HG02852 (cell line): ENCODE results near the gene RAD23A.
"Not testable (repeated sequence)": the region's sequence is repeated elsewhere in the genome, so short reads cannot be mapped to it uniquely, and the experiment has no call there.

ENCODE experiments used
- ATAC-seq: cut with Tn5 transposase; IDR thresholded peaks from one replicate; pipeline ENCODE4 v1.9.1; 2021; ENCODE audit warnings: mild to moderate bottlenecking, moderate library complexity; ENCODE audit not compliant: unreplicated experiment

The RAD23A gene

DNA sequence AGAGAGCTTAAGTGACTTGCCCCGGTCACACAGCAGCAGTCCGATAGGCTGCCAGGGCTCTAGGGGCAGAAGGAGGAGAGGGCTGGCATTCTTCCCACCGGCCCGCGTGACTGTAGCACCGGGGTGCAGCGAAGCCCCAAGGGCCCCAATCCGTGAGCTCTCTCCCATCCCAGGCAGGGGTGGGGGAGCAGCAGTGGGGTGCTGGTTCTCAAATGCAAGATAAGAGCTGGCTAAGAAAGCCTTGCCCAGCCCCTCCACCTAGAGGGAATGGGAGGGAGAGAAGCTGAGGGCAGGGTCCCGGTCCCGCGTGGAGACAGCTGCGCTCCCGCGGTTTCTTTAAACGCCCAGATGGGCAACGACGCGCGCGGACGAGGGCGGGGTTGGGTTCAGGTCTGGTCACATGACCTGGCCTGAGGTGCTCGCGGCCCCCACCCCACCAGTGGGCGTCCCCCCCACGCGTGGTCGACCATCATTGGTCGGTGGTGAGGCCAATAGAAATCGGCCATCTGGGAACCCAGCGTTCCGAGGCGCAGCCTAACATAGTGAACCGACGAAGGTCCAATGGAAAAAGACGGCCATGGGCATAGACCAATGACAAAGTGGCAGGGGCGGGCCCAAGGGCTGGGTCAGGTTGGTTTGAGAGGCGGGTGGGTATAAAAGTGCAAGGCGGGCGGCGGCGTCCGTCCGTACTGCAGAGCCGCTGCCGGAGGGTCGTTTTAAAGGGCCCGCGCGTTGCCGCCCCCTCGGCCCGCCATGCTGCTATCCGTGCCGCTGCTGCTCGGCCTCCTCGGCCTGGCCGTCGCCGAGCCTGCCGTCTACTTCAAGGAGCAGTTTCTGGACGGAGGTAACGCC, 7.5 kb upstream of the RAD23A start, which contains the start of gene CALR:
Gene CALR (plus strand): TSS at position 683 of the 852 bp plus-strand sequence. CDS start 71 bp downstream, at position 754.
- ATAC-seq: peak; percentile 79

DNA sequence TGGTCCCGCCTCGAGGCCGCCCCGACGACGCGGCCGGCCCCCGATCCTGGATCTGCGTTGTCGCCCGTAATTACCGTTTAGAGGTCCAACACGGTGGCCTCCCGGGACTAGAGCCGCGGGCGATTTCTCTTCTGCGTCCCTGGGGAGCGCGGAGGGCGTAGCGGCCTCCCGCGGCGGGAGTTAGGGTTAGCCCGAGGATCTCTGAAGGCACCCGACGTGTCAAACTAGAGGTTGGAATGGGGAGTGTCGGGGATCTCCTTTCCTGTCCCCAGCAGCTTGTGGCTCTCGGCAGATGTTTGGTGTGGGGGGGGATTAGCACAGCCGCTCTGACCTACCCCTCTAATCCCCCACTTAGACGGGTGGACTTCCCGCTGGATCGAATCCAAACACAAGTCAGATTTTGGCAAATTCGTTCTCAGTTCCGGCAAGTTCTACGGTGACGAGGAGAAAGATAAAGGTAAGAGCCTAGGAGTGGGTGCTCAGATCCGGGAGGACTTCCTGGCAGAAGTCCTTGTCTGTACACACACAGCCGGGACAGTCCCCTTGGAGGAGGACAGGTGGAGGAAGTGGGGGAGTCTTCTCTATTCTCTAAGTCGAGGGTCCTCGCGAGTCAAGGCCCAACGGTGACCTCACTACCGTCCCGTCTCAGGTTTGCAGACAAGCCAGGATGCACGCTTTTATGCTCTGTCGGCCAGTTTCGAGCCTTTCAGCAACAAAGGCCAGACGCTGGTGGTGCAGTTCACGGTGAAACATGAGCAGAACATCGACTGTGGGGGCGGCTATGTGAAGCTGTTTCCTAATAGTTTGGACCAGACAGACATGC, 6.7 kb upstream of the RAD23A start:
- ATAC-seq: no peak

DNA sequence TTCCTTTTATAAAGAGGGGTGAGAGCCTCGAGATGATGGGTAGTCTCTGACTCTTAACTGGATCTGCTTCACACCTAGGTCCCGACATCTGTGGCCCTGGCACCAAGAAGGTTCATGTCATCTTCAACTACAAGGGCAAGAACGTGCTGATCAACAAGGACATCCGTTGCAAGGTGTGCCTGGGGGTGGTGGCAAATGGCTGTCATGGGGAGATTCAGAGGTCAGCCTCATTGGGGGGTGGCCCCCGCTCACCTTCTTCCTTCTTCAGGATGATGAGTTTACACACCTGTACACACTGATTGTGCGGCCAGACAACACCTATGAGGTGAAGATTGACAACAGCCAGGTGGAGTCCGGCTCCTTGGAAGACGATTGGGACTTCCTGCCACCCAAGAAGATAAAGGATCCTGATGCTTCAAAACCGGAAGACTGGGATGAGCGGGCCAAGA, 5.7 kb upstream of the RAD23A start:
- no peak for ATAC-seq

DNA sequence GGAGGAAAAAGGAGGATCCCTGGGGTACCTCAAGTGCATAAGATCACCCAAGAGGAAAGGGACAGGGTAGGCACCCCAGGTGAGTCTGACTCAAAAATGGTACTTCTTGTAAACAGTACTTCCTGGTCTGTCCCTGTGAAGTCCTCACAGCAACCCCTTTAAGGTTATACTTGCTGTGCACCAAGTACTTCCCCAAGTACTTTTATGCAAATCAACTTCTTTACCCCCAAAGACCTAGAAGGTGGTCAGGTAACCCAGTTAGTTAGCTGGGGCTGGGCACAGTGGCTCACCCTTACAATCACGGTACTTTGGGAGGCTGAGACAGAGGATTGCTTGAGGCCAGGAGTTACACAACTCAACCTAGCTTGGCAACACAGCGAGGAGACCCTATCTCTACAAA, 4.8 kb upstream of the RAD23A start:
- no peak for ATAC-seq

DNA sequence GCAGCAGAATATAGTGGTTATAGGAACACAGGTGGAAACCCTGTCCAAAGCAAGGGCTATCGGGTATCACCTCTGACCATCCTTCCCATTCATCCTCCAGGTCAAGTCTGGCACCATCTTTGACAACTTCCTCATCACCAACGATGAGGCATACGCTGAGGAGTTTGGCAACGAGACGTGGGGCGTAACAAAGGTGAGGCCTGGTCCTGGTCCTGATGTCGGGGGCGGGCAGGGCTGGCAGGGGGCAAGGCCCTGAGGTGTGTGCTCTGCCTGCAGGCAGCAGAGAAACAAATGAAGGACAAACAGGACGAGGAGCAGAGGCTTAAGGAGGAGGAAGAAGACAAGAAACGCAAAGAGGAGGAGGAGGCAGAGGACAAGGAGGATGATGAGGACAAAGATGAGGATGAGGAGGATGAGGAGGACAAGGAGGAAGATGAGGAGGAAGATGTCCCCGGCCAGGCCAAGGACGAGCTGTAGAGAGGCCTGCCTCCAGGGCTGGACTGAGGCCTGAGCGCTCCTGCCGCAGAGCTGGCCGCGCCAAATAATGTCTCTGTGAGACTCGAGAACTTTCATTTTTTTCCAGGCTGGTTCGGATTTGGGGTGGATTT, 2.1 kb upstream of the RAD23A start:
- no peak for ATAC-seq

DNA sequence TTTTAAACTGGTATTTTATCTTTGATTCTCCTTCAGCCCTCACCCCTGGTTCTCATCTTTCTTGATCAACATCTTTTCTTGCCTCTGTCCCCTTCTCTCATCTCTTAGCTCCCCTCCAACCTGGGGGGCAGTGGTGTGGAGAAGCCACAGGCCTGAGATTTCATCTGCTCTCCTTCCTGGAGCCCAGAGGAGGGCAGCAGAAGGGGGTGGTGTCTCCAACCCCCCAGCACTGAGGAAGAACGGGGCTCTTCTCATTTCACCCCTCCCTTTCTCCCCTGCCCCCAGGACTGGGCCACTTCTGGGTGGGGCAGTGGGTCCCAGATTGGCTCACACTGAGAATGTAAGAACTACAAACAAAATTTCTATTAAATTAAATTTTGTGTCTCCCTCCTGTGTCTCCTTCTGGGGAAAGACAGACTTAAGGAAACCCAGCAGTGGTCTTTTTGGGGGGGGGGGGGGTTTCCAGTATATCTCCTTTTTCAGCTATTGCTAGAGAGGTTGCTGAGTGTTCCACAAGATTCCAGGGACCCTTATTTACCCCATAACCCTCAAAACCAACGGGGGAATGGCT, 1.5 kb upstream of the RAD23A start:
- no peak for ATAC-seq

DNA sequence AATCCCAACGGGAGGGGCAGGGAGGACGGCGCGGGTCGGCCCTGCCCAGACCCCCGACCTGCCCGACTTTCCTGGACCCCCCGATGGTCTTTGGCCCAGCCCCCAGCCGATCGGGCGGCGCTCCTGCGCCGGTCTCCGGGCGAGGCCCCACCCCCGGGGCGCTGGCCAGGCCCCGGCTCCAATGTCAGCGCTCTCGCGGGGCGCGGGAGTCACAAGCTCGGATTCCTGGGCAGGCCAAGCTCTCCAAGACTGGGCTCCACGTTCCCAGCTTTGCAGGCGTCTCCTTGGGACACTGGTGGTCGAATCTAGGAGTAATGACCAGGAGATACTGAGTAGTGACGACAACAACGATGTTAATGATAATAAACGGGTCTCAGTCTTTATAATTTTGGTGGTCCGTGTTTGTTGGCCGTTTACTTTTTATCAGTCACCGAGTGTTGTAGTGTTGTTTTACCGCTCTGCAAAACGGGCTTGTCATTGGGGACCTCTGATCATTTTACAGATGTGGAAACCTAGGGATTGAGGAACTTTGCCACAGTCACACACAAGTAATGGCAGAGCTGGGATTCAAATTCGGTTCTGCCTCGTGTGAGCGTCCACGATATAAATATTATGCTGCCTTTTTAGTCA, 545 bp downstream of the RAD23A start:
- peak; percentile 31 for ATAC-seq

DNA sequence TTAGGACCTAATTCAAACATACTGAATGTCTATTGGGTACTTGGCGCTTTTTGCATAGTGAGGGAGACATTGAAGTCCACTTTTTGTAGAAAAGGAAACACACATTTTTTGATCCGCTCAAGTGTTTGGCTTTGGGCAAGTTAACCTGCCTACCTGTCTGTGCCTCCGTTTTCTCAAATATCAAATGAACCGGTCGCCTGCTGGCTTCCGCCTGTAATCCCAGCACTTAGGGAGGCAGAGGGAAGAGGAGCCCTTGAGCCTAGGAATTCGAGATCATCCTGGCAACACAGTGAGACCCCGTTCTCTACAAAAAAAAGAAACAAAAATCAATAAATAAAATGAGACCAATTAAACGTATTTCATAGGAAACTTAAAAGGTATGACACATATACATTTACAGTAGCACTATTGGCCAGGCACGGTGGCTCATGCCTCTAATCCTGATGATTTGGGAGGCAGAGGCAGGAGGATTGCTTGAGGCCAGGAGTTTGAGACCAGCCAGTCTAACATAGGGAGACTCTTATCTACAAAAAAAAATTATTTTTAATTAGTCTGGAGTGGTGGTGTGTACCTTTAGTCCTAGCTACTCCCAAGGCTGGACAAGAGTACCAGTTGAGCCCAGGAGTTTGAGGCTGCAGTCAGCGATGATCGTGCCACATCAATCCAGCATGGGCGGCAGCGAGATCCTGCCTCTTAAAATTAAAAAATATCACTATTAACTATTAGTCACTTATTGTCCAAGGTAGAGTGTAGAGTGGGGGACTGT, 1.3 kb downstream of the RAD23A start:
- ATAC-seq: no peak

DNA sequence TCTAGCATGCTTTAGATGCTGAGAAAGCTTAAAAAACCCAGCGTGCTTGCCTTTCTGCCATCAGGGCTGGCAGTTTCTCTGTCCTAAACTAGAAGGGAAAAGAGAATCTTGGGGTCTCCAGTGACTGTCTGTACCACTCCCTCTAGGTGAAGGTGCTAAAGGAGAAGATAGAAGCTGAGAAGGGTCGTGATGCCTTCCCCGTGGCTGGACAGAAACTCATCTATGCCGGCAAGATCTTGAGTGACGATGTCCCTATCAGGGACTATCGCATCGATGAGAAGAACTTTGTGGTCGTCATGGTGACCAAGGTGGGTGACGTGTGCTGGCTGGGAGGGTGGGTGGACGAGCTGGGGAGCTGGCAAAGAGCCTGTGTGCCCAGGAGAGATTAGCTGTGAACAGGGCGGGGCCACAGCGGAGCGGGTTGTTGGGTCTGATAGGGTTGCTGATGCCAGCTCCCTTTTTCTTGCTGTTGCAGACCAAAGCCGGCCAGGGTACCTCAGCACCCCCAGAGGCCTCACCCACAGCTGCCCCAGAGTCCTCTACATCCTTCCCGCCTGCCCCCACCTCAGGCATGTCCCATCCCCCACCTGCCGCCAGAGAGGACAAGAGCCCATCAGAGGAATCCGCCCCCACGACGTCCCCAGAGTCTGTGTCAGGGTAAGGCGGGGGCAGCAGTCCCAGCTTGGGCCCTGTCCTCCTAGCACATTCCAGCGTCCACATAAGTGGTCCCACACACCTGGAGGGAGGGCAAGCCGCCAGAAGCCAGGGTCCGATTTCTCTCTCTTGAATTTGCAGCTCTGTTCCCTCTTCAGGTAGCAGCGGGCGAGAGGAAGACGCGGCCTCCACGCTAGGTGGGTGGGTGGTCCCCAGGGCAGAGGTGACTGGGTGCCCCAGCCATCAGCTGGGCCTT, 2.3 kb downstream of the RAD23A start:
- no peak for ATAC-seq

DNA sequence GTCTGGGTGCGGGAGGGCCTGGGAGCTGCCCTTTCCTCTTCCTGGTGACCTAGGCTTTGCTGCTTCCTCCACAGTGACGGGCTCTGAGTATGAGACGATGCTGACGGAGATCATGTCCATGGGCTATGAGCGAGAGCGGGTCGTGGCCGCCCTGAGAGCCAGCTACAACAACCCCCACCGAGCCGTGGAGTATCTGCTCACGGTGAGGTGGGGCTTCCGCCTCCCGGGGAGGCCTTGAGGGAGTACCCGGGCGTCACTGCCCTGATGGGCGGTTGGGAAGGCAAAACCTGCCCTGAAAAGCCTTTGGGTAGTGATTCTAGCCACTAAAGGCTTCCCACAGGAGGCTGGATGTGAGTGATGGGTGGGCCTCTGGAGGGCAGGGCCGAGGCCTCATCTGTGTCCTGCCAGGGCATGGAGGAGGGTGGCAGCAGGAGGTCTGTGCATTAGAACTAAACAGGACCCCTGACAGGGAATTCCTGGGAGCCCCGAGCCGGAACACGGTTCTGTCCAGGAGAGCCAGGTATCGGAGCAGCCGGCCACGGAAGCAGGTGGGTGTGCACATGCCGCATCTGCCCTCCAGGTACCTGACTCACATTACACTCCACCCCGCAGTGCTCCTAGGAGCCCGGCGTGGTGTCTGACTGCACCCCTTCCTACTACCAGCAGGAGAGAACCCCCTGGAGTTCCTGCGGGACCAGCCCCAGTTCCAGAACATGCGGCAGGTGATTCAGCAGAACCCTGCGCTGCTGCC, 3.1 kb downstream of the RAD23A start:
- no peak for ATAC-seq

DNA sequence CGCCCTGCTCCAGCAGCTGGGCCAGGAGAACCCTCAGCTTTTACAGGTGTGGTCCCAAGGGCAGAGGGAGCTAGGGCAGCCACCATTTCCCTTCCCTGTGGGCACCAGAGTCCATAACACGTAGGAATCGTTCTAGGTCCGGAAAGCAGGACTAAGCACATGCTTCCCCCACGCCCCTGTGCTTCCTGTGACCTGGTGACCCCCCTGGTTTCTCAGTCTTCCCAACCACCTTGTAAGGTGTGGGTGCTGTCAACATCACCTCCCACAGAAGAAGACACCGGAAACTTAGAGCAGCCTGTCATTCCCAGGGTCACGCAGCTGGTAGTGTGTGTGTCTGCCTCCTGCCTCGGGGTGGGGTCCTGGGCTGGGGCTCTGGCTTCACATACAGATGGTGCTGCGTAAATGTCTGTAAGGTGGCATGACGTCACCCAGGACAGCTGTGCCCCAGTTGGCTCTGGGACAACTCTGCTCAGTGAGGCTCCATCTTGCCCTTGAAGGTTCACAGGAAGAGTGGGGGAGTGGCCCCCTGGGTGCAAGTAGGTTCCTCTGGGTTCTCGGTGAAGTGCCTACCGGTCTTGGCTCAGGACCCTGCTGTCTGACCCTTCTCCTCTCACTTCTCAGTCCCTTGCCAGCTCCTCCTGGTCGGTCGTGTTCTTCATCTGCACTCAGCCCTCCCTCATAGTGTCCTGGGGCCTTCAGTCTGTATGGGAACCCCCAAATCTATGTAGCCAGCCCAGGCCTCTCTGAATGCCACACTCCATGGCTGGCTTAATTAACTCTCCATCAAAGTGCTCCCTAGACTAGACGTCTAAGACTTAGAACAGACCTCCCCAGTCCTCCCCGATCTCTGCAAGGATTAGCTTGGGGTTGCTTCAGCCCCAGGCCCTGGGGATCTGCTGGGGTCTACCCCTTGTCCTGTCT, 4.0 kb downstream of the RAD23A start:
- no peak for ATAC-seq

DNA sequence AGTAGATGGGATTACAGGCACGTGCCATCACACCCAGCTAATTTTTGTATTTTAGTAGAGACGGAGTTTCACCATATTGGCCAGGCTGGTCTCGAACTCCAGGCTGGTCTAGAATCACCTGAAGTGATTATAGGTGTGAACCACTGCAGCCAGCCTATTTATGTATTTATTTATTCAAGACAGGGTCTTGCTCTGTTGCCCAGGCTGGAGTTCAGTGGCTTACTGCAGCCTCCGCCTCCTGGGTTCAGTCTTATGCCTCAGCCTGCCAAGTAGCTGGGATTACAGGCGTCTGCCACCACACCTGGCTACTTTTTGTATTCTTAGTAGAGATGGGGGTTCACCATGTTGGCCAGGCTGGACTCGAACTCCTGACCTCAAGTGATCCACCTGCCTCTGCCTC, 6.4 kb downstream of the RAD23A start:
- not testable (repeated sequence) for ATAC-seq

DNA sequence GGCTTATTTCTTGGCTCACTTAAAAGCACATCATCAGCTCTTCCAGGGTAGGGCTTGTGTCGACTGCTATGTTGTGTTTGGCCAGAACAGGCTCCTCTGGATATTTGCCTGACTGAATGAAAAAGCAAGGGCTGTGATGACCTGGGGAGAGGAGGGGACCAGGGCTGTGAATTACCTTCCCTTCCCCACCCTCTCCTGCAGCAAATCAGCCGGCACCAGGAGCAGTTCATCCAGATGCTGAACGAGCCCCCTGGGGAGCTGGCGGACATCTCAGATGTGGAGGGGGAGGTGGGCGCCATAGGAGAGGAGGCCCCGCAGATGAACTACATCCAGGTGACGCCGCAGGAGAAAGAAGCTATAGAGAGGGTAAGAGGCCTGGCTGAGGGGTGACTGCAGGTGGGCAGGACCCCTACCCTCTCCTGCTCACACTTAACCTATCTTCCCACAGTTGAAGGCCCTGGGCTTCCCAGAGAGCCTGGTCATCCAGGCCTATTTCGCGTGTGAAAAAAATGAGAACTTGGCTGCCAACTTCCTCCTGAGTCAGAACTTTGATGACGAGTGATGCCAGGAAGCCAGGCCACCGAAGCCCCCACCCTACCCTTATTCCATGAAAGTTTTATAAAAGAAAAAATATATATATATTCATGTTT, 7.0 kb downstream of the RAD23A start:
- ATAC-seq: no peak

DNA sequence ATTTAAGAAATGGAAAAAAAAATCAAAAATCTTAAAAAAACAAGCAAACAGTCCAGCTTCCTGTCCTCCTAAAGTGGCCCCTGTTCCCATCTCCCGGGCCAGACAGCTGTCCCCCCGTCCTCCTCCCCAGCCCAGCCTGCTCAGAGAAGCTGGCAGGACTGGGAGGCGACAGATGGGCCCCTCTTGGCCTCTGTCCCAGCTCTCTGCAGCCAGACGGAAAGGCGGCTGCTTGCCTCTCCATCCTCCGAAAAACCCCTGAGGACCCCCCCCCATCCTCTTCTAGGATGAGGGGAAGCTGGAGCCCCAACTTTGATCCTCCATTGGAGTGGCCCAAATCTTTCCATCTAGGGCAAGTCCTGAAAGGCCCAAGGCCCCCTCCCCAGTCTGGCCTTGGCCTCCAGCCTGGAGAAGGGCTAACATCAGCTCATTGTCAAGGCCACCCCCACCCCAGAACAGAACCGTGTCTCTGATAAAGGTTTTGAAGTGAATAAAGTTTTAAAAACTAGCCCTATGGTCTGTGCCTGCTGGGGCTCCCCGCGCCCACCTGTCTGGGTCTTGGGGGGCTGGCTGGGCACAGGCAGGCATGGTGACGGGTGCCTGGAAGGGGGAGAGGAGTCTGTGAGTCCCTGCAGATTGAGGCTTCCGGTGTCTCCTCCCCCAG, 7.6 kb downstream of the RAD23A start:
- no peak for ATAC-seq

DNA sequence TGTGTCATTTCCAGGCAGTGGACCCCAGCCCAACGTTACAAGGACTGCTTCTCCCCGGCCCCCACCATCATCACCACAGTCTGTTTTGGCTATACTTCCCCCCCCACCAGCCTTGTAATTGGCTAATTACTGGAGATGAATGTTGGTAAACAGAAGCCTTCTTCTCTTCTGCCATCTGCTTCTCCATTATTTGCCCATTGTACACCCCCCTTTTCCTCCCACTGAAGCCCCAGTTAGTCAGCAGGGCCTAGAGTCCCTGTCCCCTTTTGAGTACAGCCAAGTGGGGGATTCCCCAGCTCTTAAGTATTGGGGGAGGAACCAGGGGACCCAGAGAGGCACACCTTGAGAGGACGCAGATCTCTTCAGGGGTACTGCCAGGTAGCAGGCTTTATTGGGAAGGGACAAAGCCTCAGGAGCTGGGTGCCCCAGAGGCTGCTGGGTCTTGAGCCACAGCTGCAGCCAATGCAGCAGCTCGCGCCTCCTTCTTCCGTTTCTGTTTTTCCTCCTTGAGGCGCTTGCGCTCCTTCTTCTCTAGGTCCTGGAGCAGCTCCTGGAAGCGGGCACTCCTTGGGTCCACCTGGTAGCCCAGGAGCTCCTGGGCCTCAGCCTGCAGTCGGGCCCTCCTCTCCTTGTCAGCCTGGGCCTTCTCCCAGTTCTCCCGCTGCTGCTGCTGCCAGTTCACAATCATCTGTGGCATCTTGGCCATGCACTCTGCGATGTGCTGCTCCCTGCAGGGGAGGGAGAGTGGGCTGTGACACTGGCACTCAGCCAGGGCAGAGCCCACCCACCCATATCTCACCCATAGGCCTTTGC, 8.3 kb downstream of the RAD23A start:
- ATAC-seq: no peak
